HepG2 (cell line): Measurements from ENCODE around the gene GRIN2C. TPM values are rescaled to one million over a fixed set of nuclear protein-coding genes. Genes with fewer than 3 reads are reported as not detected.

Experiments used
- EED ChIP-seq: sonication (generic); formaldehyde crosslinking; IDR thresholded peaks from 2 replicates; pipeline ENCODE4 v1.5.0; 2020; ENCODE audit warnings: mild to moderate bottlenecking, missing genetic modification reagents
- GABPB1 ChIP-seq: IDR thresholded peaks from 2 replicates; pipeline ENCODE4 v1.6.1; 2016; ENCODE audit warnings: mild to moderate bottlenecking, missing genetic modification reagents, moderate library complexity, missing compliant biosample characterization
- HMGA1 ChIP-seq: sonication (generic); formaldehyde crosslinking; conservative IDR thresholded peaks from 2 replicates; pipeline ENCODE4 v1.4.0; 2020; ENCODE audit warnings: missing genetic modification reagents
- HNRNPL ChIP-seq: fragments of 200-400 bp; formaldehyde crosslinking; IDR thresholded peaks from 2 replicates; pipeline ENCODE4 v1.6.1; 2017; ENCODE audit warnings: mild to moderate bottlenecking, low read depth, low read length
- HOXA3 ChIP-seq: sonication (generic); formaldehyde crosslinking; IDR thresholded peaks from 2 replicates; pipeline ENCODE4 v1.5.0; 2020; ENCODE audit warnings: missing genetic modification reagents
- KDM2A ChIP-seq: sonication (generic); formaldehyde crosslinking; IDR thresholded peaks from 2 replicates; pipeline ENCODE4 v1.4.0; 2020; ENCODE audit warnings: low read depth, missing genetic modification reagents, borderline replicate concordance
- MAZ ChIP-seq, 2 experiments: sonication (generic) in 1 of 2; formaldehyde crosslinking in 1 of 2; IDR thresholded peaks; 2 replicates each; pipeline versions ENCODE4 v1.5.0 to v1.6.1; 2012 to 2020; ENCODE audit warnings: low read depth in 2 of 2, mild to moderate bottlenecking in 2 of 2, borderline replicate concordance in 1 of 2, improper control_type of control experiment in 1 of 2, low read length in 1 of 2, missing genetic modification reagents in 1 of 2, moderate library complexity in 1 of 2
- MYC ChIP-seq: sonication (generic); formaldehyde crosslinking; IDR thresholded peaks from 2 replicates; pipeline ENCODE4 v1.9.0; 2021; ENCODE audit warnings: missing genetic modification reagents, borderline replicate concordance
- TMF1 ChIP-seq: sonication (generic); formaldehyde crosslinking; IDR thresholded peaks from 2 replicates; pipeline ENCODE4 v1.8.1; 2022; ENCODE audit warnings: low read depth, missing genetic modification reagents
- ZIK1 ChIP-seq: sonication (generic); formaldehyde crosslinking; IDR thresholded peaks from 2 replicates; pipeline ENCODE4 v1.5.0; 2020; ENCODE audit warnings: mild to moderate bottlenecking, low read depth, missing genetic modification reagents, borderline replicate concordance
- ZKSCAN1 ChIP-seq: fragments of 150-350 bp; IDR thresholded peaks from 2 replicates; pipeline ENCODE4 v1.6.1; 2014; ENCODE audit warnings: low read length
- ZMYM3 ChIP-seq: sonication (generic); formaldehyde crosslinking; IDR thresholded peaks from 2 replicates; pipeline ENCODE4 v1.5.1; 2020; ENCODE audit warnings: mild to moderate bottlenecking, missing genetic modification reagents
- ZNF451 ChIP-seq: sonication (generic); formaldehyde crosslinking; IDR thresholded peaks from 2 replicates; pipeline ENCODE4 v1.5.0; 2020; ENCODE audit warnings: mild to moderate bottlenecking, missing genetic modification reagents
- ZNF563 ChIP-seq: sonication (generic); formaldehyde crosslinking; IDR thresholded peaks from 2 replicates; pipeline ENCODE4 v1.8.0; 2022; ENCODE audit warnings: mild to moderate bottlenecking, moderate library complexity, missing genetic modification reagents
- polyA plus RNA-seq, 8 experiments: library from polyadenylated mRNA; depleted of rRNA in 3 of 8; stranded (reverse) in 7 of 8; unstranded in 1 of 8; fragments of >200 nt; fragmentation: Illumina TruSeq in 4 of 8; extraction: Trizol in 4 of 8; gene quantifications; 2 replicates each; pipeline versions ENCODE4 v1.2.1 to v1.2.3, GENCODE V29; 2011 to 2016; ENCODE audit warnings: low read depth in 4 of 8, missing spikeins in 1 of 8, mixed read lengths in 1 of 8; ENCODE audit not compliant: insufficient read depth in 1 of 8
- total RNA-seq, 5 experiments: library from RNA; depleted of rRNA; stranded (reverse); fragments of >200 nt; fragmentation: Illumina TruSeq; extraction: Trizol; gene quantifications; 2 replicates each; pipeline ENCODE4 v1.2.3, GENCODE V29; 2016; ENCODE audit warnings: low read depth in 1 of 5
- TF ChIP-seq, protein P1 (sequence below): sonication (generic); formaldehyde crosslinking; IDR thresholded peaks from 2 replicates; pipeline ENCODE4 v1.5.1; 2020; ENCODE audit warnings: mild to moderate bottlenecking, missing genetic modification reagents, moderate library complexity
- TF ChIP-seq, protein P2 (sequence below): sonication (generic); formaldehyde crosslinking; IDR thresholded peaks from 2 replicates; pipeline ENCODE4 v1.4.0; 2020; ENCODE audit warnings: mild to moderate bottlenecking, missing genetic modification reagents
- TF ChIP-seq, protein P3 (sequence below): sonication (generic); formaldehyde crosslinking; IDR thresholded peaks from 2 replicates; pipeline ENCODE4 v1.9.0; 2021; ENCODE audit warnings: missing genetic modification reagents, mild to moderate bottlenecking, borderline replicate concordance
- TF ChIP-seq, protein P4 (sequence below): sonication (generic); formaldehyde crosslinking; IDR thresholded peaks from 2 replicates; pipeline ENCODE4 v1.8.0; 2022; ENCODE audit warnings: mild to moderate bottlenecking, missing genetic modification reagents, moderate library complexity
- TF ChIP-seq, protein P5 (sequence below): sonication (generic); formaldehyde crosslinking; IDR thresholded peaks from 2 replicates; pipeline ENCODE4 v1.5.0; 2020; ENCODE audit warnings: missing genetic modification reagents

The GRIN2C gene
- total and polyA plus RNA-seq, 2 of the 13 experiments (the other 11 are each of a cell fraction or from before 2014, with no cell fraction given): 0.03 to 0.11 TPM

DNA sequence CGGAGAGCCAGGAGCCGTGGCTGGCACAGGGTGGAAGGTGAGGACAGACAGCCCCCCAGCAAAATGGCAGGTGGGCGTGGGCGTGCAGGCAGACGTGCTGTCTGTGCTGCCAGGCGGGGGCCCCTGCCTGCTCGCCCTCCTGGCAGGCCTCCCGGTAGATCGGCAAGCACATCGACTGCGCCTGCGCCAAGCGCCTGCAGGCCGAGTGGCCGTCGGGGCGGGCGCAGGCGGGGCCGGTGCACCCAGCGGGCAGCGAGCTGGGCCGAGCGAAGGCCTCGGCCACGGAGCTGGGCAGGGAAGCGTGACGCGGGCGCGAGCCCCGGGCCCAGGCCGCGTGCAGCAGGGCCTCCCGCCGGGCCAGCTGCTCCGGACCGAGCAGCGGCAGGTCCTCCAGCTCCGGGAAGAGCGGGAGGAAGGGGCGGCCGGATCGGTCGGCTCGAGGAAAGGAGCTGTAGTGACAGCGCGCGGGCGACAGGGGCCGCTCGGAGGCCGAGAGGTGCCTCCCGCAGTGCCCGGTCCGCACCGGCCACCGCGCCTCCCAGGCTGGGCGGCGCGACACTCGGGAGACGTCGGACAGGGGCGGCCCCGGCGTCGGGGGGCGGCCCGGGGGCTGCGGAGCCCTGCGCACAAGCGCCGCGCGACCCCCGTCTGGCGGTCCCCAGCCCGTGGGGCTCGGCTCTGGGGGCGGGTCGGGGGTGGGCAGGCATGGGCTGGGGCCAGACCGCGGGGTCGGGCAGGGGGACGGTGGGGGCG lies 16.9 kb downstream of the GRIN2C start (continued):
- TF ChIP-seq, protein P1, sequence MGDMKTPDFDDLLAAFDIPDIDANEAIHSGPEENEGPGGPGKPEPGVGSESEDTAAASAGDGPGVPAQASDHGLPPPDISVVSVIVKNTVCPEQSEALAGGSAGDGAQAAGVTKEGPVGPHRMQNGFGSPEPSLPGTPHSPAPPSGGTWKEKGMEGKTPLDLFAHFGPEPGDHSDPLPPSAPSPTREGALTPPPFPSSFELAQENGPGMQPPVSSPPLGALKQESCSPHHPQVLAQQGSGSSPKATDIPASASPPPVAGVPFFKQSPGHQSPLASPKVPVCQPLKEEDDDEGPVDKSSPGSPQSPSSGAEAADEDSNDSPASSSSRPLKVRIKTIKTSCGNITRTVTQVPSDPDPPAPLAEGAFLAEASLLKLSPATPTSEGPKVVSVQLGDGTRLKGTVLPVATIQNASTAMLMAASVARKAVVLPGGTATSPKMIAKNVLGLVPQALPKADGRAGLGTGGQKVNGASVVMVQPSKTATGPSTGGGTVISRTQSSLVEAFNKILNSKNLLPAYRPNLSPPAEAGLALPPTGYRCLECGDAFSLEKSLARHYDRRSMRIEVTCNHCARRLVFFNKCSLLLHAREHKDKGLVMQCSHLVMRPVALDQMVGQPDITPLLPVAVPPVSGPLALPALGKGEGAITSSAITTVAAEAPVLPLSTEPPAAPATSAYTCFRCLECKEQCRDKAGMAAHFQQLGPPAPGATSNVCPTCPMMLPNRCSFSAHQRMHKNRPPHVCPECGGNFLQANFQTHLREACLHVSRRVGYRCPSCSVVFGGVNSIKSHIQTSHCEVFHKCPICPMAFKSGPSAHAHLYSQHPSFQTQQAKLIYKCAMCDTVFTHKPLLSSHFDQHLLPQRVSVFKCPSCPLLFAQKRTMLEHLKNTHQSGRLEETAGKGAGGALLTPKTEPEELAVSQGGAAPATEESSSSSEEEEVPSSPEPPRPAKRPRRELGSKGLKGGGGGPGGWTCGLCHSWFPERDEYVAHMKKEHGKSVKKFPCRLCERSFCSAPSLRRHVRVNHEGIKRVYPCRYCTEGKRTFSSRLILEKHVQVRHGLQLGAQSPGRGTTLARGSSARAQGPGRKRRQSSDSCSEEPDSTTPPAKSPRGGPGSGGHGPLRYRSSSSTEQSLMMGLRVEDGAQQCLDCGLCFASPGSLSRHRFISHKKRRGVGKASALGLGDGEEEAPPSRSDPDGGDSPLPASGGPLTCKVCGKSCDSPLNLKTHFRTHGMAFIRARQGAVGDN (CRISPR knock-in tag): peak; percentile 66
- peak; percentile 74; the same call in 1 of the 2 replicates for TF ChIP-seq ZNF563 (CRISPR knock-in tag)
- peak; percentile 87; the same call in 1 of the 2 replicates for TF ChIP-seq HNRNPL
- TF ChIP-seq, protein P2, sequence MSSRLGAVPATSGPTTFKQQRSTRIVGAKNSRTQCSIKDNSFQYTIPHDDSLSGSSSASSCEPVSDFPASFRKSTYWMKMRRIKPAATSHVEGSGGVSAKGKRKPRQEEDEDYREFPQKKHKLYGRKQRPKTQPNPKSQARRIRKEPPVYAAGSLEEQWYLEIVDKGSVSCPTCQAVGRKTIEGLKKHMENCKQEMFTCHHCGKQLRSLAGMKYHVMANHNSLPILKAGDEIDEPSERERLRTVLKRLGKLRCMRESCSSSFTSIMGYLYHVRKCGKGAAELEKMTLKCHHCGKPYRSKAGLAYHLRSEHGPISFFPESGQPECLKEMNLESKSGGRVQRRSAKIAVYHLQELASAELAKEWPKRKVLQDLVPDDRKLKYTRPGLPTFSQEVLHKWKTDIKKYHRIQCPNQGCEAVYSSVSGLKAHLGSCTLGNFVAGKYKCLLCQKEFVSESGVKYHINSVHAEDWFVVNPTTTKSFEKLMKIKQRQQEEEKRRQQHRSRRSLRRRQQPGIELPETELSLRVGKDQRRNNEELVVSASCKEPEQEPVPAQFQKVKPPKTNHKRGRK: no peak
- TF ChIP-seq EED (CRISPR knock-in tag): 0 out of 2 replicates have a peak, but pooled peaks have one; percentile 80
- TF ChIP-seq KDM2A: peak; percentile 45; the same call in 1 of the 2 replicates
- TF ChIP-seq GABPB1 (CRISPR knock-in tag): peak; percentile 45; the same call in 1 of the 2 replicates
- peak; percentile 17 for TF ChIP-seq MYC (CRISPR knock-in tag)
- TF ChIP-seq HOXA3: peak; percentile 11; the same call in 1 of the 2 replicates
- TF ChIP-seq, protein P3, sequence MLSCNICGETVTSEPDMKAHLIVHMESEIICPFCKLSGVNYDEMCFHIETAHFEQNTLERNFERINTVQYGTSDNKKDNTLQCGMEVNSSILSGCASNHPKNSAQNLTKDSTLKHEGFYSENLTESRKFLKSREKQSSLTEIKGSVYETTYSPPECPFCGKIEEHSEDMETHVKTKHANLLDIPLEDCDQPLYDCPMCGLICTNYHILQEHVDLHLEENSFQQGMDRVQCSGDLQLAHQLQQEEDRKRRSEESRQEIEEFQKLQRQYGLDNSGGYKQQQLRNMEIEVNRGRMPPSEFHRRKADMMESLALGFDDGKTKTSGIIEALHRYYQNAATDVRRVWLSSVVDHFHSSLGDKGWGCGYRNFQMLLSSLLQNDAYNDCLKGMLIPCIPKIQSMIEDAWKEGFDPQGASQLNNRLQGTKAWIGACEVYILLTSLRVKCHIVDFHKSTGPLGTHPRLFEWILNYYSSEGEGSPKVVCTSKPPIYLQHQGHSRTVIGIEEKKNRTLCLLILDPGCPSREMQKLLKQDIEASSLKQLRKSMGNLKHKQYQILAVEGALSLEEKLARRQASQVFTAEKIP (CRISPR knock-in tag): no peak
- TF ChIP-seq, protein P4, sequence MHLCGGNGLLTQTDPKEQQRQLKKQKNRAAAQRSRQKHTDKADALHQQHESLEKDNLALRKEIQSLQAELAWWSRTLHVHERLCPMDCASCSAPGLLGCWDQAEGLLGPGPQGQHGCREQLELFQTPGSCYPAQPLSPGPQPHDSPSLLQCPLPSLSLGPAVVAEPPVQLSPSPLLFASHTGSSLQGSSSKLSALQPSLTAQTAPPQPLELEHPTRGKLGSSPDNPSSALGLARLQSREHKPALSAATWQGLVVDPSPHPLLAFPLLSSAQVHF: no peak
- no peak for TF ChIP-seq ZMYM3 (CRISPR knock-in tag)
- 0 out of 2 replicates have a peak, but pooled peaks have one; percentile 69 for TF ChIP-seq ZNF451 (CRISPR knock-in tag)
- TF ChIP-seq ZKSCAN1: no peak
- TF ChIP-seq, protein P5, sequence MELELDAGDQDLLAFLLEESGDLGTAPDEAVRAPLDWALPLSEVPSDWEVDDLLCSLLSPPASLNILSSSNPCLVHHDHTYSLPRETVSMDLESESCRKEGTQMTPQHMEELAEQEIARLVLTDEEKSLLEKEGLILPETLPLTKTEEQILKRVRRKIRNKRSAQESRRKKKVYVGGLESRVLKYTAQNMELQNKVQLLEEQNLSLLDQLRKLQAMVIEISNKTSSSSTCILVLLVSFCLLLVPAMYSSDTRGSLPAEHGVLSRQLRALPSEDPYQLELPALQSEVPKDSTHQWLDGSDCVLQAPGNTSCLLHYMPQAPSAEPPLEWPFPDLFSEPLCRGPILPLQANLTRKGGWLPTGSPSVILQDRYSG (CRISPR knock-in tag): peak; percentile 21; the same call in 1 of the 2 replicates
- 0 out of 2 replicates have a peak, but pooled peaks have one; percentile 31 for TF ChIP-seq MAZ (IDR thresholded peaks at IDR 0.05; ENCODE audit: borderline replicate concordance, low read depth, low read length)
- peak; percentile 83 for TF ChIP-seq MAZ (CRISPR knock-in tag; IDR thresholded peaks at IDR 0.05; ENCODE audit: low read depth)
- TF ChIP-seq ZIK1 (CRISPR knock-in tag): no peak
- TF ChIP-seq TMF1 (CRISPR knock-in tag): 0 out of 2 replicates have a peak, but pooled peaks have one; percentile 25
- TF ChIP-seq HMGA1 (CRISPR knock-in tag): no peak
